GM21390 (cell line): ENCODE data around the gene TYSND1.
A peak's percentile ranks its signal among the peaks of the same experiment; 100 is the strongest.
"Not testable (repeated sequence)": the region's sequence is repeated elsewhere in the genome, so short reads cannot be mapped to it uniquely, and the experiment has no call there.

Experiments
- ATAC-seq: cut with Tn5 transposase; IDR thresholded peaks from one replicate; pipeline ENCODE4 v1.9.1; 2021; ENCODE audit not compliant: unreplicated experiment

Gene TYSND1, protein sequence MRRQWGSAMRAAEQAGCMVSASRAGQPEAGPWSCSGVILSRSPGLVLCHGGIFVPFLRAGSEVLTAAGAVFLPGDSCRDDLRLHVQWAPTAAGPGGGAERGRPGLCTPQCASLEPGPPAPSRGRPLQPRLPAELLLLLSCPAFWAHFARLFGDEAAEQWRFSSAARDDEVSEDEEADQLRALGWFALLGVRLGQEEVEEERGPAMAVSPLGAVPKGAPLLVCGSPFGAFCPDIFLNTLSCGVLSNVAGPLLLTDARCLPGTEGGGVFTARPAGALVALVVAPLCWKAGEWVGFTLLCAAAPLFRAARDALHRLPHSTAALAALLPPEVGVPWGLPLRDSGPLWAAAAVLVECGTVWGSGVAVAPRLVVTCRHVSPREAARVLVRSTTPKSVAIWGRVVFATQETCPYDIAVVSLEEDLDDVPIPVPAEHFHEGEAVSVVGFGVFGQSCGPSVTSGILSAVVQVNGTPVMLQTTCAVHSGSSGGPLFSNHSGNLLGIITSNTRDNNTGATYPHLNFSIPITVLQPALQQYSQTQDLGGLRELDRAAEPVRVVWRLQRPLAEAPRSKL

DNA sequence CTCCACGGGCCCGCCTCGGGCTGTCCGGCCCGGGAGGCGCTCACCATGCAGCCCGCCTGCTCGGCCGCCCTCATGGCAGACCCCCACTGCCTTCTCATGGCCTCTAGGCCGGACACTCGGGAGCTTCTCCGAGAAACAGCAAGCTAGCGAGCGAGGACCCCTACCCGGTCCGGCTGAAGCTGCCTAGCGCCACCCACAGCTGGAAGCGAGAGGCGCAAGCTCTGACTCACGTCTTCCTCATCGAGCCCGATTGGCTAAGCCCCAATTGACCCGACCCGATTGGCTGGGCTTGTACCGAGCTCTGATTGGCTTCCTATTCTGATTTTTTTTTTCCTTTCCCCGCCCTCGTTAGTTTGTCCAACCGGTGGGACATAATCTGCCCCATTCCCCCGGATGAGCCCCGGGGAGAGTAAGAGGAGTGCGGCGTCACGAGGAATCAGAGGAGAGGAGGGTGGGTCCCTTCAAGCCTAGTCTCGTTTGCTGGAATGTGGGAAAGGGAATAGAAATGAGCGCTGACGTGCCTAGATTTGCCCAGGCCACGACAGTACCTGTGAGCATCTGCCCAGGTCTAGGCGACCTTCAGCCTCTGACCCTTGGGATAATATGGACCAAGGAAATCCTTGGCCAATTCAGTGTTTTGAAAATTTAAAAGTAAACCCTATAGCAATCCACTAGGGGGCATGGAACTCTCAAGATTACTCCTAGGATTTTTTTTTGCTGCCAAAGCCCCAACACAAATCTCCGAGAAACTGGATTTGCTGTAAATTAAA, at the start of gene TYSND1:
Gene TYSND1, minus strand, starts transcription at position 212 of the 770 bp plus-strand sequence. Its CDS starts 114 bp downstream, at position 98.
- peak; percentile 87 for ATAC-seq

DNA sequence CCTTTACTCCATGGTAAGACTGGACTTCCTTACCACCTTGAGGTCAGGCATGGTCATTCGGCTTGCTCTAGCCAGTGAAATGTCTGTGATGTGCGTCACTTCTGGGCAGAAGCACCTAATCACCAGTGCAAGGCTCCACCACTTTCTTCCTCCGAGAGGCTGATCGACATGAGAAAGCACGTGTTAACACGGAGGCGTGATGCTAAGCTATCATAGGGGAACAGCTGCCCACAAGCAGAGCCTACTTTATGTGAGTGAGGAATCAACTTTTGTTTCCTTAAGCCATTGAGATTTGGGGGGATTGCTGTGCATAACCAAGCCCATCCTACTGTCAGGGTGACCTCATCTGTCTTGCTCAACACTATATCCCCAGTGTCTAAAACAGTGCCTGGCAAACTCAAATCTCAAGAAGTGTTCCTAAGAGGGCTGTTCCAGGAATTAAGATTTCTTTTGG, 46.9 kb upstream of the TYSND1 start:
- ATAC-seq = no peak

DNA sequence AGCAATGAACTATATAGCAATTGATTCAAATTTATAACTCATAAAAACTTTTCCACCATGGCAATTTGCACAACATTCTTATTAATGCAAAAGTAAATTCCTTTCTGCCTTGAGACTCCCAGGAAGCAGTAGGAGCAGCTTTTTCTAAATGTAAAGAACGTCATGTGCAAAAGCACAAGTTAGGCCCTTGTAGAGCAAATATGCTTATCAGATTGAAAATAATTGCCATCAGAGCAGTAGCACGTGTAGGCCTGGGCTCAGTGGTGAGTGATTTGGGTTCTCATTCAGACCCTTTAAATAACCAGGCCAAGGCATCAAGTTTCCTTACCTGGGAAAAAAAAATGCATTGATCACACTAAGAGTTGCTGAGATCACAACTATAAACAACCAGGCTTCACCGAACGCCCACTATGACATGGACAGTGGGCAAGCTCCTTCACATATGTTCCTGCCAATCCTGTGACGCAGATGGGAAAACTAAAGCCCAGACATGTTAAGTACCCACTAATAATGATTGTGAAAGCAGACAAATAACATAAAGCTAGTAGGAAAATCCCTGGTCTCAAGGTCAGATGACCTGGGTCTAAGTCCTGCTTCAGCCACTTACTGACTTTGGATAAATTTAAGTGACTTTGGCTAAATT, 45.9 kb upstream of the TYSND1 start:
- no peak for ATAC-seq

DNA sequence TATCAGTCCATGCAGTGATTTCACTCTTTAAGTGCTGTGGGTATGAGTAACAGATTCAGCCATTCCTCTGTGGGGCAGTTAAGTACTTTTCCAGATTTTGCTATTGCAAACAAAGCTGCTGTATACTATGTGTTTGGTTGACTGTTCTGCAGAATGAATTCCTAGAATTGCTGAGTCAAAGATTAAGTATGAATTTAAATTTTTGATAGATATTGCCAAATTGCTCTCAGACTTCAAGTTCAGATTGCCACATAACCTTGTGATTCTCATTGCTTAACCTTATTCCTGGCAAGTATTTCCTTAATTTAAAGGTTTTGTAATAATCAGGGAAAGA, 45.4 kb upstream of the TYSND1 start:
- no peak for ATAC-seq

DNA sequence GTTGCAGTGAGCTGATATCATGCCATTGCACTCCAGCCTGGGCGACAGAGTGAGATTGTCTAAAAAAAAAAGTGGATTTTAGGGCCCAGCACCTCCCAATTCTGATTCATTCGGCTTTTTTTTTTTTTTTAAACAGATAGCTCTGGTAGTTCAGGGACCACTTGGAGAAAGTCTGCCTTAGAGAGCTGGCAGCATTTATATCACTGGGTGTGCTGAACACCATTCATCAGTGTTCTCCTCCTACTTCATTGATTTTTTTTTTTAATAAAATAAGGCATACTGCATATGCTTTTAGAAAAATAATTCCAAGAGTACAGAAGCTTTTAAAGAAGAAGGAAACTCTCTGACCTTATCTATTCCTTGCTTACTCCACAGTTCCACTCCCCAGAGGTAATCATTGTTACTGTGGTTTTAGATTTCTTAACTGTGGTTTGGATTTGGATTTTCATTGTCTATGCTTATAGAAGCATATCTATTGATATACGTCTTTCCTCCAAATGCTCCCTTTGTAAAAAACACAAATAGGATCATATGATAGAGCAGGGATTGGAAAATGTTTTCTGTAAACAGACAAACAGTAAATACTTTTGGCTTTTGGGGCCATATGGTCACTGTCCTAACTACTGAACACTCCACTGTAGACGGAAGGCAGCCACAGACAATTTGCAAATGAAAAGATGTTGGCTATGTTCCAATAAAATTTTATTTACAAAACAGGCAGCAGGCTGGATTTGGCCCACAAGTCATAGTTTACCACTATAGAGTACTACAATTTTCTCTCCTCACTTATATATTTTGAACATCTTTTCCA, 44.9 kb upstream of the TYSND1 start:
- ATAC-seq = no peak

DNA sequence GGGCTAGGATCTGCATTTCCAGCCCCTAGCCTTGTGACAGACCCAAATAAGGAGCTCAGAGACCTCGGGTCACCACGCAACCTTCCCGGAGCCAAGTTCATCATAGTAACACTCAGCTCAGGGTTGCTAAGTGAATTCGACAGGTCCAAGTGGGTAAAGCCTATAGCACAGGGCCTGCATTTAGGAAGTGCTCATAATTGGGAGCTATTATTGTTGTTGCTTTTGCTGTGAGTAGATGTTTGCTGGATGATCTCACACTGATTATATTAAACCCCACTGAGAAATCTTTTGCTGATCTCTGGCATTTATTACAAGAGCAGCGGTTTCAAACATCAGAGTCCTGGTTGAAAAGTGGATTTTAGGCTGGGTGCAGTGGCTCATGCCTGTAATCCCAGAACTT, 44.1 kb upstream of the TYSND1 start:
- no peak for ATAC-seq

DNA sequence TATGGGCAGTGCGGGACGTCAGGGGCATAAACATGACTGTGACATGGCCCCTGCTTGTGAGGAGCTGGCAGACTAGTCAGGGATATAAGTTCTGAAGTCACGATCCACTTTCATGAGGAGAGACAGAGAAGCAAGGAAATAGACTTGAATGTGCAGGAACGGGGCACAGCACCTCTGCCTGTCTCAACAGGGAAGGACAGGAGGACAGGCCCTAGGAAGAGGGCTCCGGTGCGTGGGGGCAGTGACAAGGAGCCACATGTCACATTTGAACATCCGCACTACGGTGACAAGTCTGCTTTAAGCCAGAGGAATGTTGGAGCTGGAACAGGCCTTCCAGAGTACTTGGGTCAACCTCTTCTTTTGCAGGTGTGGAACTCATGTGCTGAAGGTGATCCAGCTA, 43.6 kb upstream of the TYSND1 start:
- no peak for ATAC-seq

DNA sequence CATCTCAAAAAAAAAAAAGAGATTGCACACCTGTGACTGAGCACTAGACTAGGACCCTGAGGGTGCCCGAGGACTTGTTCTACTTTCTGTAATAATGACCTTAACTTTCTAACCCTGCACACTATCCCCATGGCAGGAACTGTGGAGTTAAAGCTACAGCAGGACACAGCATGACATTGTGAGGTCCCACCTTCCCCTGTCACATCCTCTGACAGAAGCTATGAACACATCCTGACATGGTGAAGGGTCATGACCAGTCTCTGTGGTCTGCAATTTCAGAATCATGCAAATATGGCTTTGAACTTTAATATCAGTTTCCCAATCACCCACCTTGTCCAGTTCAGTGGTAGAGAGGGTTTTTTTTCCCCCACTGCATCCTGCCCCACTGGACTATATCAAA, 42.3 kb upstream of the TYSND1 start:
- no peak for ATAC-seq

DNA sequence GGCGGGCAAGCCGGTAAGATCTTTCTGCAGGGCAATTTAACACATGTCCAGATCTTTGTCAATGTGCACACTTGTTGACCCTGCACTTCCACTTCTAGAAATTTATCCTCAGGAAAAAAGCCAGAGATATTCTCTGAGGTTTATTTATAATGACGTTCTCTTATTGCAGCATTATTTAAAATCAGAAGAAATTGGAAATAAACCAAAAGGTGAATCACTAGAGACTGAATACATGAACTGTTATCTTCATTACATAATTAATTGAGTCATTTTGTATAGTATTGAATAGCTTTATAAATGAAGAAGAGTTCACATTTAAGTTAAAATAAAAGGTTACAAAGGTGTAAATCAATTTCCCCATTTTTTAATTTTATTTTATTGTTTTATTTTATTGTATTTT, 40.1 kb upstream of the TYSND1 start:
- no peak for ATAC-seq

DNA sequence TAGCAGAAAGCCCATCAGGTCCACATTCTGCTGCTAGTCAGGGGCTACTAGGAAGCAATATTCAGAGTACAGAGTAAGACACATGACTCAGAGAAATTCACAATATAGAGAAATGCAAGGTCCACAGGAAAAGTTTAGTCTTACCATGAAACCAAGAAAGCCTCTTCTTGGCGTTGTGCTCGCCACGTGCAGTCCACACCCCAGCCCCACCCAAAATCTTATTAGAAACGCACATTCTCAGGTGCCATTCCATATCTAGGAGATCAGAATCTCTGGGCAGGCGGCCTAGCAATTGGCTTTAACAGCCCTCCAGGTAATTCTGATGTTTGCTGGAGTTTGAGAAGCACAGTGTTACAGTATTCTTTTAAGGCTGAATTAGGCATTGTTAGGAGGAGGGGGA, 39.6 kb upstream of the TYSND1 start:
- ATAC-seq = no peak

DNA sequence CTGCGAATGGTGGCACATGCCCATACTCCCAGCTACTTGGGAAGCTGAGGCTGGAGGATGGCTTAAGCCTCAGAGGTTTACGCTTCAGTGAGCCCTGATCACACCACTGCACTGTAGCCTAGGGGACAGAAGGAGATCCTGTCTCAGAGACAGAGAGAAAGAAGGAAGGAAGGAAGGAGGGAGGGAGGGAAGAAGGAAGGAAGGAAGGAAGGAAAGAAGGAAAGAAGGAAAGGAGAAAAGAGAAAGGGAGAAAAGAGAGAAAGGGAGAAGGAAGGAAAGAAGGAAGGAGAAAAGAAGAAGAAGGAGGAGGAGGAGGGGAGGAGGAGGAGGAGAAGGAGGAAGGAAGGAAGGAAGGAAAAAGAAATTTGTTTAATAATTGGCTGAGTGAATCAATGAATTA, 36.8 kb upstream of the TYSND1 start:
- no peak for ATAC-seq

DNA sequence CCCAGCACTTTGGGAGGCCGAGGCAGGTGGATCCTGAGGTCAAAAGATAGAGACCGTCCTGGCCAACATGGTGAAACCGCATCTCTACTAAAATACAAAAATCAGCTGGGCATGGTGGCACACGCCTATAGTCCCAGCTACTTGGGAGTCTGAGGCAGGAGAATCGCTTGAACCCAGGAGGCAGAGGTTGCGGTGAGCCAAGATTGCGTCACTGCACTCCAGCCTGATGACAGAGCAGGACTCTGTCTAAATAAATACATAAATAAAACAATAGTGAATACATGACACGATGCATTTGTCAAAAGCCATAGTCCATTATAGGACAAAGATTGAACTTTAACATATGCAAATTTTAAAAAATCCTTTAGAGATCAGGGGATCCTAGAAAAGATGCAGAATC, 32.7 kb upstream of the TYSND1 start:
- ATAC-seq = not testable (repeated sequence)

DNA sequence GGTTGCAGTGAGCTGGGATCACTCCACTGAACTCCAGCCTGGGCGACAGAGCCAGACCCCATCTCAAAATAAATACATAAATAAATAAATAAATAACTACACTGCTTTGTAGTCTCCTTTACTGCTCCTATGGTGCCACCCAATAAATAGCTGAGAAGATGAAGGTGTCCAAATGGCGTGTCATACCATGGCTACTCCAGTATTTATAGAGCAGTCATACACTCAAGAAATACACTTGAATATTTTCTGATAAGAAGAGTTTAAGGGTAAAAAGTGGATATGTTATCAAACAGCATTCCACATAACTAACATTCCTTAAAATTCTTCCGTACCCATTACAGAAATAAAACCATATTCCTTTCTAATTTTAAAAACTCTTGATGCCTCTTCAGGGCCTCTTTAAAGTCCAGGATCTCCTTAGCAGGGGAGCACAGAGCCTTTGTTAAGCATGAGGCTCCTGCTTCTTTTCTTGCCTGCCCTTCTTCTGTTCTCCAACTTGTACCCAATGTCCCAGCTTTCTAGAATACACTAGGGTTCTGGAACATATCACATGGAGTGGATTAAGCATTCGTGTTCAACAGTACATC, 31.7 kb upstream of the TYSND1 start:
- ATAC-seq = no peak

DNA sequence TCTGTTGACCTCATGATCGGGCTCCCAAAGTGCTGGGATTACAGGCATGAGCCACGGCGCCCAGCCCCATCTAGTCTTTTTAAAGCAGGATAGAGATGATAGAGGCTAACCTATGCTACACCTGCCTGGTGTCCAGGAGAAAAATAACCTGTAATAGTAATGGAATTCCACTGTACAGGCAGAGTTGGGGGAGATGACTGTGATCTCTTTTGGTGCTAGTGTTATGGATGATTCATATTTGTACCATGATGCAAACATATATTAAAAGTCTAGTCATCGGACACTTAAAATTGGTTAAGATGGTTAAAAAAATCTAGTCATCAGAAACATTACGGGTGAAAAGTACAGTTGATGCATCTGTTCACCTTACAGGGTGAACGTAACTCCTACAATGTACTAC, 29.9 kb upstream of the TYSND1 start:
- no peak for ATAC-seq

DNA sequence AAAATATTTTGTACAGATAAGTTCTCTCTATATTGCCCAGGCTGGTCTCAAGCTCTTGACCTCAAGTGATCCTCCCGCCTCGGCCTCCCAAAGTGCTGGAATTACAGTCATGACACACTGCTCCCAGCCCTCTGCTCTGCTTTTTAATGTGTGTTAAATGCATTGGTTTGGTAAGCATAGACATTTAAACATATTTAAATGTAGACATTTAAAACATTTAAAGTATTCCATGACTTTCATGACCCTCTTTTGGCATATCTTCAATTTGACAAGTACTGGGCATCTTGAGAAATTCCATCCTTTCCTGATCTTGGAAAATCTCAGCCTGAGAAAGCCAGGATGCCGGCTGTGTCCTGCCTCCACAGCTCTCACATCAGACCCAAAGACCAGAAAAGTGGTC, 29.0 kb upstream of the TYSND1 start:
- ATAC-seq = no peak

DNA sequence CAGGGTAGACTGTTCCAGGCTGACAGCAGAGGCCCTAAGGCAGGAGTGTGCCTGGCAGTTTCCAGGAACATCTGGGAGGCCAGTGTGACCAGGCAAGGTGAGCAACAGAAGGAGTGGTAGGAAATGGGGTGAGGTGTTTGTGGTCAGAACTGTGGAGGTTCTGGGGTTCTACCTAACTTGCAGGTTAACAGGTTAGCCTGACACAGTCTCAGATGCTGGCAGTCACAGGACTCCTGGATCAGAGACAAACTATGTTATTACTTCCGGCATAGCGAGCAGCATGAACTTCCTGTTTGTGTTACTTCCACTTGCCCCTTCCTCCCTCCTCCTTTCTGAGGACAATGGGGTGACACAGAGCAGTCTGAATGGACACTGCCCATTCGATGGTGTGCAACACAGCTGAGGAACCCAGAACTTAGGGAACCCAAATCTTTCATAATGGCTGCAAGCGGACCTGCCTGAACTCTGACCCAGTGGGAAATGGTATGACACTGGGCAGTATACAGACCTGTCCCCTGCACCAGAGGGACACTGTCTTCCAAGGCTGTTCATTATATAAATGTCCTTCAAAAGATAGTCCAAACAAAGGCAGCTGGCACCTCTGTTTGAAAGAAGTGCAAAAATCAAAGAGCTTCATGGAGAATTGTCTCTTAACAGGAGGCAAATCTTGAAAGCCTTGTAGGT, 27.7 kb upstream of the TYSND1 start:
- no peak for ATAC-seq

DNA sequence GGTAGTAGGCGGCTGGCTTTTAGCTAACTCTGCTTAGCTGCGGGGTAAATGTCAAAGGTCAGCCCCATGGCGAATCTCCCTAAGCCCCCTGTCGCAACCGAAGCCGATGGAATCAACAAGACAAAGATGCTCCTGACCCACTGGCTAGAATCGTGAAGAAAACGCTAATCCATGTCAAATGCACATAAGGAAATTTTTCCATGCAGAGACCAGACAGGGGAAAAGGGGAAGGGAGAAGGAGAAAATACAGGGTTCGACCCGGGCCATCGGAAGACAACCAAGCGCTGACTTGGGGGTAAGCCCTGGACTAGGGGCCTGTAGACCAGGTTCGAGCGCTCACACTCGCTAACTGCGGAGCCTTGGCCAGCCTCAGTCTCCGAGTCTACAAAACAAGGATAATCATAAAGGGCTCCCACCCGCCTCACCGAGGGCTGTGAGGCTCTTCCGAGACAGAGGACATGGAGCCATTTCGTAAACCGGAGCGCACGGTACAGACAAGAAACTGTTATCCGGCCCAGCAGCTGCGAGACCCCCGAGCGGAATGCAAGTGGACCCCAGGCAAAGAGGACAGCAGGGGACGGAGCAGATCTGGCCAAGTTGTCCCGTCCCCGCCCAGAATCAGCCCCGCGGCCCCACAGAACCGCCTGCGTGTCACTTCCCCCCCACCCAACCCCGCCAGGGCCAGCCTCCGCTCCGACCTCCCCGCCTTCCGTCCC, 23.3 kb upstream of the TYSND1 start:
- ATAC-seq = peak; percentile 11

DNA sequence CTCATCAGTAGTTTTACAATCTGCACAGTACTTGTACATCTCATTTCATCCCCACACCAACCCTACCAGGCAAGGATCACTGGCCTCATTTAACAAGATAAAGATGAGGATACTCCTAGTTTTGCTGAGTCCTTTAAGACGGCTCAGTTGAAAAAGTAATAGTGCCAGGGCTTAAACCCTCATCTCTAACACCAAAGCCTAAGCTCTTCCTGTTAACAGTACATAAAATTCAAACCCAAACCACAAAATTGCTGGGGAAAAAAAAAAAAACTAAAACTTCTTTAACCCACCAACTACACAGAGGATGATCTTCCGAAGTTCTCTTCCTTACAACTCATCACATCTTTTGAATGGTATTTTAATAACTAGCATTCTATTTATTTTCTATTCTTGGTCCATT, 22.5 kb upstream of the TYSND1 start:
- no peak for ATAC-seq

DNA sequence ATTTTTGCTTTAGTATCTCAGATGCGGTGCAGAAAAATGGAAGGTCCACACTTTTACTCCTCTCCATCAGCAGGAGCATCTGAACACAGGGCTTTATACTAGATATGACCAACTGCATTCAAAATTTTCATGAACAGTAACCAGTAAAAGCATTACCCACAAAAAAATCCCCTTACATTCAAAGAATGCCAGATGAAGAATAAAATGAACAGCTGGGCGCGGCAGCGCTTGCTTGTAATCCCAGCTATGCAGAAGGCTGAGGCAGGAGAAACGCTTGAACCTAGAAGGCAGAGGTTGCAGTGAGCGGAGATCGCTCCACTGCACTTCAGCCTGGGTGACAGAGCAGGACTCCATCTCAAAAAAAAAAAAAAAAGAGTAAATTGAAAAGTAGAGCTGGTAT, 20.7 kb upstream of the TYSND1 start:
- no peak for ATAC-seq
